Psoas muscle (tissue), 8 donors: ENCODE results near the gene SRD5A1. TPM values are rescaled to one million over a fixed set of nuclear protein-coding genes. Genes with fewer than 3 reads are reported as not detected.
"Not testable (repeated sequence)": the region's sequence is repeated elsewhere in the genome, so short reads cannot be mapped to it uniquely, and the experiment has no call there.

Source experiments
- ATAC-seq, 4 donors: fragments of 200-7000 bp; cut with Tn5 transposase; one replicate each; pipeline ENCODE4 v1.9.1; 2020; ENCODE audit warnings: moderate library complexity in 3 of 4, mild to moderate bottlenecking in 2 of 4
- DNase-seq, 2 donors: peaks; one replicate each; pipeline ENCODE4 v3.0.0-alpha.2; 2020
- H3K27ac ChIP-seq: fragments of 200-600 bp; one replicate; pipeline ENCODE4 v1.8.0; 2022
- H3K27me3 ChIP-seq, 3 donors: fragments of 200-600 bp in 1 of 3; one replicate each; pipeline versions ENCODE4 v1.6.1 to v1.8.0; 2013 to 2022; ENCODE audit warnings: low read length in 2 of 3, mild to moderate bottlenecking in 2 of 3, moderate library complexity in 1 of 3; ENCODE audit not compliant: insufficient read depth in 3 of 3
- H3K36me3 ChIP-seq, 2 donors: fragments of 200-600 bp in 1 of 2; one replicate each; pipeline versions ENCODE4 v1.6.1 to v1.8.0; 2013 to 2022; ENCODE audit warnings: low read depth in 1 of 2, mild to moderate bottlenecking in 1 of 2, moderate library complexity in 1 of 2; ENCODE audit not compliant: insufficient read depth in 1 of 2
- H3K4me1 ChIP-seq: fragments of 200-600 bp; one replicate; pipeline ENCODE4 v1.8.0; 2022
- H3K4me3 ChIP-seq: fragments of 200-600 bp; one replicate; pipeline ENCODE4 v1.8.0; 2022; ENCODE audit warnings: mild to moderate bottlenecking
- H3K9me3 ChIP-seq: fragments of 200-600 bp; one replicate; pipeline ENCODE4 v1.8.0; 2022
- WGBS, 3 donors: extraction: QIAGEN DNeasy Blood & Tissue Kit; methylation state at CpG; one replicate each; pipeline versions ENCODE4 v1.1.6 to v1.1.7; 2013; 5-methylcytosine and 5-hydroxymethylcytosine counted together
- intact Hi-C, 2 donors: fragments of 100-400 bp; cut with DNase I; formaldehyde crosslinking; loops; one replicate each; pipeline versions ENCODE4 v1.11.0 to v1.14.2; 2022
- polyA plus RNA-seq, 3 donors: library from polyadenylated mRNA; stranded (reverse); fragments of 200-250 nt; gene quantifications; one replicate each; pipeline ENCODE4 v1.2.3, GENCODE V29; 2013
- total RNA-seq, 4 donors: library from RNA; stranded (reverse); fragmentation: NEBNext Ultra II Directional in 2 of 4; extraction: Animal tissue kit (Norgen Biotek cat#: 25700) in 2 of 4; gene quantifications; one replicate each; pipeline versions ENCODE4 v1.2.1 to v1.2.4, GENCODE V29; 2021 to 2023
- TF ChIP-seq, protein P1 (sequence below): fragments of 200-600 bp; IDR thresholded peaks from one replicate; pipeline ENCODE4 v1.8.0; 2022; ENCODE audit warnings: antibody characterized with exemption
- donor health status: healthy with polysubstance abuse.
- donor health status: DM: no; HTN: no; CAD: no; lungs with moderate emphysema.
- donor health status: Bipolar disorder and iron deficiency.
- donor health status: healthy.
- donor health status: DM: yes; HTN: yes; CAD: no.
- donor health status: DM: no; HTN: no; CAD: no.
- donor health status: DM: no; HTN: no; CAD: no.
- donor health status: DM: yes; HTN: yes; CAD: no.

The SRD5A1 gene
- total and polyA plus RNA-seq, 7 donors: 1.1 to 2.4 (median 1.7) TPM

DNA sequence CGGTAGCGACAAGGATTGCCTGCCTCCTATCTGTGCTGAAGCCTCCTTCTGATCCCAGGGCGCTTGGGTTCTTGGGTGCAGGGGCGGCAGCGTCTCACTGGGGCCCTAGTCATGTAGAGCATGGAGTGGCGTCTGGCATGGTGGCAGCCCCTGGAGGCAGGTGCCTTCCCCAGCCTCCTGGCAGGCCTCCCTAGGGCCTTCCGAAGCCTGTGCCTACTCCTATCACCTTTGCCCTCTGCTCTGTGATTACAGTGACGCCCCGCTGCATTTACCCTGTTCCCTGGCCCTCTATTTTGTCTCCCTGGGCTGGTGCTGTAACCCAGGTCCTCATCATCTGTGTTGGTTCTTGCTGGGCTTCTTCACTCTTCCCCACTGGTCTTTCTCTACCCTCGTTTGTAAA, 3.8 kb downstream of the SRD5A1 start:
- no peaks in the 10 kb centered on the region for H3K9me3 ChIP-seq
- no peak overlapping the region for H3K4me3 ChIP-seq
- intact Hi-C loops: loop anchor here in 1 of 2 donors (5.0 to 10.0 kb wide), 2 partner anchors 65 to 198 kb away; no protein-coding TSS in a partner anchor
- no peaks in the 10 kb centered on the region for H3K27me3 ChIP-seq
- peaks cover 7% of the 10 kb centered on the region for H3K4me1 ChIP-seq
- no peak for DNase-seq
- TF ChIP-seq, protein P1, sequence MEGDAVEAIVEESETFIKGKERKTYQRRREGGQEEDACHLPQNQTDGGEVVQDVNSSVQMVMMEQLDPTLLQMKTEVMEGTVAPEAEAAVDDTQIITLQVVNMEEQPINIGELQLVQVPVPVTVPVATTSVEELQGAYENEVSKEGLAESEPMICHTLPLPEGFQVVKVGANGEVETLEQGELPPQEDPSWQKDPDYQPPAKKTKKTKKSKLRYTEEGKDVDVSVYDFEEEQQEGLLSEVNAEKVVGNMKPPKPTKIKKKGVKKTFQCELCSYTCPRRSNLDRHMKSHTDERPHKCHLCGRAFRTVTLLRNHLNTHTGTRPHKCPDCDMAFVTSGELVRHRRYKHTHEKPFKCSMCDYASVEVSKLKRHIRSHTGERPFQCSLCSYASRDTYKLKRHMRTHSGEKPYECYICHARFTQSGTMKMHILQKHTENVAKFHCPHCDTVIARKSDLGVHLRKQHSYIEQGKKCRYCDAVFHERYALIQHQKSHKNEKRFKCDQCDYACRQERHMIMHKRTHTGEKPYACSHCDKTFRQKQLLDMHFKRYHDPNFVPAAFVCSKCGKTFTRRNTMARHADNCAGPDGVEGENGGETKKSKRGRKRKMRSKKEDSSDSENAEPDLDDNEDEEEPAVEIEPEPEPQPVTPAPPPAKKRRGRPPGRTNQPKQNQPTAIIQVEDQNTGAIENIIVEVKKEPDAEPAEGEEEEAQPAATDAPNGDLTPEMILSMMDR: no peak
- 87 to 93% (median 92%) methylated on average over 9 to 10 of the region's 10 CpGs for WGBS, 3 donors
- no peaks in the 10 kb centered on the region for H3K36me3 ChIP-seq
- ATAC-seq: no peak
- no peak overlapping the region for H3K27ac ChIP-seq

DNA sequence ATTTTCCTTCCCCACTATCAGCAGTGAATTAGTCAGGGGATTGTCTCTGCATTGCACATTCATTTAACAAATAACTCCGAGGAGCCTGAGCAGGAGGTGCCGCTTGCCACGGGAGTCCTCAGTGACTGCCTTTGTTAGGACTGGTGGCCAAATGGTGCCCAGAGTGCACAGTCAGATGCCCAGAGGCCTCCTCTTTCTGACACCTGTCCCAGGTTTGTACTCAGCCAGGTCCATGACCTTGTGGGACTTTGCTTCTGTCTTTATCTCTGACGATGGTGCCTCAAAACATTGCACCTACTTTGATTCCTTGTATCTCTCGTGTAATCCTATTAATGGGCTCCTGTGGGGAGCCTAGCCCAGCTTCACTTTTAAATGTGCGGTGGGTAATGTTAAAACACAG, 4.3 kb downstream of the SRD5A1 start:
- no peaks in the 10 kb centered on the region for H3K36me3 ChIP-seq
- ATAC-seq: no peak
- 77 to 89% (median 87%) methylated on average over 6 of the region's 6 CpGs for WGBS, 3 donors
- no peaks in the 10 kb centered on the region for H3K27me3 ChIP-seq
- no peak for DNase-seq
- TF ChIP-seq, protein P1: no peak
- no peaks in the 10 kb centered on the region for H3K9me3 ChIP-seq
- H3K27ac ChIP-seq: no peak overlapping the region
- H3K4me3 ChIP-seq: no peak overlapping the region
- intact Hi-C loops: loop anchor here in 1 of 2 donors (5.0 to 10.0 kb wide), 2 partner anchors 65 to 197 kb away; no protein-coding TSS in a partner anchor
- peaks cover 6% of the 10 kb centered on the region for H3K4me1 ChIP-seq

GRCh38 chr5:6638236-6638635, 5.0 kb downstream of the SRD5A1 start:
- WGBS, 3 donors: 64 to 90% (median 89%) methylated on average over 4 of the region's 4 CpGs
- intact Hi-C loops: loop anchor here in 1 of 2 donors (5.0 to 10.0 kb wide), 2 partner anchors 64 to 197 kb away; no protein-coding TSS in a partner anchor
- Histone ChIP-seq H3K27me3 (no peaks in the 10 kb centered on the region), H3K36me3 (no peaks in the 10 kb centered on the region), H3K27ac (no peak overlapping the region), H3K9me3 (no peaks in the 10 kb centered on the region), H3K4me3 (no peak overlapping the region), H3K4me1 (peaks cover 6% of the 10 kb centered on the region)
- ATAC-seq: no peak
- TF ChIP-seq, protein P1: no peak
- DNase-seq: no peak

DNA sequence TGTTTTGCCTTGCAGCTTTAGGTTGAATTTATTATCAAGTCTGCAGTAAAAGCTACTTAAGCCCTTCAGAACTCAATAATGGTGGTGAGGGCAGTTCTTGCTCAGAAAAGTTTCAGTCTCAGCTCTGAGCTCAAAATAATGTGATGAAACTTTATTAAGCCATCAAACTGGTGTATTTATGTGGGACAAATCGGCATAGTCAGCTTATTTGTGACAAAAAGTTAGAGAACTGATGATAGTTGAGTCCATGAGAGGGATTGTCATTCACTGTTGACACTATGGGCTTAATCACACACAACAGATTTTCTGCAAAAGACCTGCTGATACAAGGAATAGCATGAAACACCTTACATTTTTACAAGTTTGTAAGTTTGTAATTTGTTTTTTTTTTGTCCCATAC, 9.4 kb downstream of the SRD5A1 start:
- H3K36me3 ChIP-seq: no peaks in the 10 kb centered on the region
- H3K4me3 ChIP-seq: no peak overlapping the region
- TF ChIP-seq, protein P1: no peak
- no peaks in the 10 kb centered on the region for H3K4me1 ChIP-seq
- ATAC-seq (no peak), DNase-seq (no peak)
- intact Hi-C loops: no loop called here
- WGBS, 3 donors: 86 to 89% (median 88%) methylated on average over 1 of the region's 1 CpG
- no peaks in the 10 kb centered on the region for H3K9me3 ChIP-seq
- no peaks in the 10 kb centered on the region for H3K27me3 ChIP-seq
- H3K27ac ChIP-seq: no peak overlapping the region

- Histone ChIP-seq H3K9me3 (no peaks in the 10 kb centered on the region), H3K27me3 (no peaks in the 10 kb centered on the region), H3K36me3 (no peaks in the 10 kb centered on the region), H3K4me3 (no peak overlapping the region), H3K4me1 (no peaks in the 10 kb centered on the region), H3K27ac (no peak overlapping the region)
- TF ChIP-seq, protein P1: no peak
- intact Hi-C loops: no loop called here
- WGBS, 3 donors: 91 to 96% (median 96%) methylated on average over 6 of the region's 6 CpGs
- DNase-seq (no peak), ATAC-seq (no peak)
These were observed 11.6 kb downstream of the SRD5A1 start for GRCh38 chr5:6644794-6645241.

DNA sequence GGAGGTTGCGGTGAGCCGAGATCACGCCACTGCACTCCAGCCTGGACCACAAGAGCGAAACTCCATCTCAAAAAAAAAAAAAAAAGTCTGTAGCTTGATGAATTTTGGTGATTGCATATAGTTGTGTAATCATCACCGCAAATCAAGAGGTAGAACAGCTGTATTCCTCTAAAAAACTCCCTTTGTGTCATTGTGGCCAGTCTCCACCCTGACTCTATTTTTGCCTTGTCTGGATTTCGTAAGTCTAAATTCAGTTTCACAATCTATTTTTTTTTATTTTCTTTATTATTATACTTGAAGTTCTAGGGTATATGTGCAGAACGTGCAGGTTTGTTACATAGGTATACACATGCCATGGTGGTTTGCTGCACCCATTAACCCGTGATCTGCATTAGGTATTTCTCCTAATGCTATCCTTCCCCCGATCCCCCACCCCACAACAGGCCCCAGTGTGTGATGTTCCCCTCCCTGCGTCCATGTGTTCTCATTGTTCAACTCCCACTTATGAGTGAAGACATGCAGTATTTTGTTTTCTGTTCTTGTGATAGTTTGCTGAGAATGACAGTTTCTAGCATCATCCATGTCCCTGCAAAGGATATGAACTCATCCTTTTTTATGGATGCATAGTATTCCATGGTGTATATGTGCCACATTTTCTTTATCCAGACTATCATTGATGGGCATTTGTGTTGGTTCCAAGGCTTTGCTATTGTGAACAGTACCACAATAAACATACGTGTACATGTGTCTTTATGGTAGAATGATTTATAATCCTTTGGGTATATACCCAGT, 12.5 kb downstream of the SRD5A1 start:
- intact Hi-C loops, ATAC-seq, H3K4me3 ChIP-seq, H3K27me3 ChIP-seq, H3K4me1 ChIP-seq, H3K9me3 ChIP-seq, H3K27ac ChIP-seq, DNase-seq, H3K36me3 ChIP-seq: not testable (repeated sequence)
- 93 to 97% (median 95%) methylated on average over 11 of the region's 11 CpGs for WGBS, 3 donors
